ENCODE measurements around the gene ZNF625.

- TF ChIP-seq, protein P1, sequence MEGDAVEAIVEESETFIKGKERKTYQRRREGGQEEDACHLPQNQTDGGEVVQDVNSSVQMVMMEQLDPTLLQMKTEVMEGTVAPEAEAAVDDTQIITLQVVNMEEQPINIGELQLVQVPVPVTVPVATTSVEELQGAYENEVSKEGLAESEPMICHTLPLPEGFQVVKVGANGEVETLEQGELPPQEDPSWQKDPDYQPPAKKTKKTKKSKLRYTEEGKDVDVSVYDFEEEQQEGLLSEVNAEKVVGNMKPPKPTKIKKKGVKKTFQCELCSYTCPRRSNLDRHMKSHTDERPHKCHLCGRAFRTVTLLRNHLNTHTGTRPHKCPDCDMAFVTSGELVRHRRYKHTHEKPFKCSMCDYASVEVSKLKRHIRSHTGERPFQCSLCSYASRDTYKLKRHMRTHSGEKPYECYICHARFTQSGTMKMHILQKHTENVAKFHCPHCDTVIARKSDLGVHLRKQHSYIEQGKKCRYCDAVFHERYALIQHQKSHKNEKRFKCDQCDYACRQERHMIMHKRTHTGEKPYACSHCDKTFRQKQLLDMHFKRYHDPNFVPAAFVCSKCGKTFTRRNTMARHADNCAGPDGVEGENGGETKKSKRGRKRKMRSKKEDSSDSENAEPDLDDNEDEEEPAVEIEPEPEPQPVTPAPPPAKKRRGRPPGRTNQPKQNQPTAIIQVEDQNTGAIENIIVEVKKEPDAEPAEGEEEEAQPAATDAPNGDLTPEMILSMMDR (IDR thresholded peaks at IDR 0.05), result no peak
- TF ChIP-seq POLR2A (IDR thresholded peaks at IDR 0.05), result no peak
Observed at GRCh38 chr19:12187625-12188024, 31.1 kb upstream of the ZNF625 start.
